Activated naive CD4-positive, alpha-beta T cell treated with anti-CD3 and anti-CD28 coated beads, Interleukin-2, amount 50 U/mL, for 16 hours (primary cell): ENCODE measurements around the gene GSG1L2.
"Not testable (repeated sequence)": the region's sequence is repeated elsewhere in the genome, so short reads cannot be mapped to it uniquely, and the experiment has no call there.

Source experiments
- DNase-seq: peaks from one replicate; pipeline ENCODE4 v3.0.0-alpha.2; 2020

Gene GSG1L2

GRCh38 chr17:9784544-9784943 lies 37.3 kb downstream of the GSG1L2 start:
- no peak for DNase-seq

GRCh38 chr17:9783465-9783864 lies 38.4 kb downstream of the GSG1L2 start:
- not testable (repeated sequence) for DNase-seq

- no peak for DNase-seq
These were observed 38.8 kb downstream of the GSG1L2 start for GRCh38 chr17:9783050-9783449.

- DNase-seq, result no peak
These were observed 41.3 kb downstream of the GSG1L2 start for GRCh38 chr17:9780552-9780951.

GRCh38 chr17:9776911-9777310 lies 45.0 kb downstream of the GSG1L2 start:
- DNase-seq, result no peak

GRCh38 chr17:9772658-9773057 lies 49.2 kb downstream of the GSG1L2 start:
- no peak for DNase-seq

- no peak for DNase-seq
These were observed 50.4 kb downstream of the GSG1L2 start for GRCh38 chr17:9771465-9771864.

- DNase-seq, result no peak
These were observed 52.7 kb downstream of the GSG1L2 start for GRCh38 chr17:9769036-9769695.

- no peak for DNase-seq
These were observed 53.4 kb downstream of the GSG1L2 start for GRCh38 chr17:9768381-9768934.

- DNase-seq, result no peak
These were observed 54.4 kb downstream of the GSG1L2 start for GRCh38 chr17:9767432-9767991.

GRCh38 chr17:9766970-9767369 lies 54.9 kb downstream of the GSG1L2 start:
- DNase-seq, result no peak

- no peak for DNase-seq
These were observed 56.6 kb downstream of the GSG1L2 start for GRCh38 chr17:9765322-9765721.

GRCh38 chr17:9763643-9764042 lies 58.2 kb downstream of the GSG1L2 start:
- DNase-seq, result no peak

- DNase-seq, result no peak
These were observed 61.6 kb downstream of the GSG1L2 start for GRCh38 chr17:9760266-9760665.

GRCh38 chr17:9755083-9755482 lies 66.8 kb downstream of the GSG1L2 start:
- no peak for DNase-seq
